GM18519 (cell line): ENCODE data around the gene TBCD.
"Not testable (repeated sequence)": the region's sequence is repeated elsewhere in the genome, so short reads cannot be mapped to it uniquely, and the experiment has no call there.

Experiments
- ATAC-seq: cut with Tn5 transposase; IDR thresholded peaks from one replicate; pipeline ENCODE4 v1.9.1; 2021; ENCODE audit warnings: mild to moderate bottlenecking, moderate library complexity; ENCODE audit not compliant: unreplicated experiment, low FRiP score

Gene TBCD

GRCh38 chr17:82947051-82947991 lies 195.5 kb downstream of the TBCD start:
- no peak for ATAC-seq

- ATAC-seq = no peak
Measured at GRCh38 chr17:82948081-82948511, 196.2 kb downstream of the TBCD start.

GRCh38 chr17:82948957-82949356 lies 197.1 kb downstream of the TBCD start:
- ATAC-seq = no peak

- ATAC-seq = no peak
Measured at GRCh38 chr17:82949361-82949760, 197.5 kb downstream of the TBCD start.

GRCh38 chr17:82949984-82950383 lies 198.1 kb downstream of the TBCD start:
- no peak for ATAC-seq

- ATAC-seq = no peak
Measured at GRCh38 chr17:82950525-82951102, 198.7 kb downstream of the TBCD start.

GRCh38 chr17:82952019-82952418 lies 200.2 kb downstream of the TBCD start:
- no peak for ATAC-seq

GRCh38 chr17:82955106-82955505 lies 203.2 kb downstream of the TBCD start:
- not testable (repeated sequence) for ATAC-seq

GRCh38 chr17:82955627-82956026 lies 203.8 kb downstream of the TBCD start:
- not testable (repeated sequence) for ATAC-seq

GRCh38 chr17:82956146-82956725 lies 204.4 kb downstream of the TBCD start:
- ATAC-seq = no peak

- no peak for ATAC-seq
Measured at GRCh38 chr17:82956726-82957468, 205.0 kb downstream of the TBCD start.

GRCh38 chr17:82957469-82957795 lies 205.6 kb downstream of the TBCD start:
- ATAC-seq = no peak

GRCh38 chr17:82957961-82958561 lies 206.2 kb downstream of the TBCD start:
- ATAC-seq = no peak

GRCh38 chr17:82959242-82959930 lies 207.5 kb downstream of the TBCD start:
- no peak for ATAC-seq

- ATAC-seq = no peak
Measured at GRCh38 chr17:82959990-82960418, 208.1 kb downstream of the TBCD start.

- ATAC-seq = no peak
Measured at GRCh38 chr17:82960419-82961271, 208.8 kb downstream of the TBCD start.

- ATAC-seq = no peak
Measured at GRCh38 chr17:82961366-82962162, 209.7 kb downstream of the TBCD start.

GRCh38 chr17:82962163-82962720 lies 210.4 kb downstream of the TBCD start:
- no peak for ATAC-seq
